ENCODE data around the gene ZBTB20.

- peak; percentile 40 for TF ChIP-seq CTCF (IDR thresholded peaks at IDR 0.05; ENCODE audit: low read depth, low read length, missing input control)
- TF ChIP-seq ATF3 (IDR thresholded peaks at IDR 0.05), result no peak
- TF ChIP-seq TAF1 (conservative IDR thresholded peaks at IDR 0.05), result no peak
- no peak for TF ChIP-seq MAX (IDR thresholded peaks at IDR 0.05)
- TF ChIP-seq REST (IDR thresholded peaks at IDR 0.05), result no peak
- TF ChIP-seq YY1 (IDR thresholded peaks at IDR 0.05), result no peak
- TF ChIP-seq FOXA1 (IDR thresholded peaks at IDR 0.05), result no peak
These were observed 810.9 kb downstream of the ZBTB20 start for GRCh38 chr3:114336122-114336697.

Data from liver (tissue), 3 donors.